ENCODE data around the gene PDSS2. TPM values are rescaled to one million over a fixed set of nuclear protein-coding genes. Genes with fewer than 3 reads are reported as not detected.
"Not testable (repeated sequence)": the region's sequence is repeated elsewhere in the genome, so short reads cannot be mapped to it uniquely, and the experiment has no call there.

The PDSS2 gene
- total and polyA plus RNA-seq, 2 of the 8 experiments (the other 6 are each of a cell fraction or from before 2014, with no cell fraction given) = 10.7 to 16.1 TPM

GRCh38 chr6:107475360-107475759, 16.0 kb upstream of the PDSS2 start:
- H3K27ac ChIP-seq (ENCODE audit: low read depth, low read length); H2BK12ac ChIP-seq (ENCODE audit: low read depth, low read length); H3K9ac ChIP-seq (replicated peaks in 1 of 4; ENCODE audit: extremely low read depth in 1 of 4, low read depth in 3 of 4, low read length in 3 of 4); H3K4me1 ChIP-seq (replicated peaks in 1 of 4; ENCODE audit: control insufficient read depth in 3 of 4, insufficient read depth in 4 of 4, low read length in 3 of 4); H3K18ac ChIP-seq (ENCODE audit: extremely low read depth, low read length); H3K14ac ChIP-seq (ENCODE audit: insufficient read length); H3K4me3 ChIP-seq (ENCODE audit: extremely low read depth in 1 of 4, insufficient read depth in 2 of 4, low read depth in 3 of 4, low read length in 4 of 4); H2BK15ac ChIP-seq (ENCODE audit: low read length); FAIRE-seq; H4K8ac ChIP-seq (ENCODE audit: extremely low read depth, insufficient read depth, low read length); H3K36me3 ChIP-seq (ENCODE audit: control insufficient read depth in 2 of 4, insufficient read depth in 4 of 4, low read length in 3 of 4); H3K9me3 ChIP-seq (ENCODE audit: insufficient read depth in 2 of 2, low read depth in 1 of 2, low read length in 1 of 2); H2BK20ac ChIP-seq (ENCODE audit: low read length); H2AK5ac ChIP-seq (ENCODE audit: low read depth, low read length); H3K4me2 ChIP-seq (ENCODE audit: insufficient read depth in 1 of 2, low read depth in 2 of 2, low read length in 2 of 2); H3K23me2 ChIP-seq (ENCODE audit: low read depth, low read length); H2BK5ac ChIP-seq (ENCODE audit: low read depth, low read length); H3K79me1 ChIP-seq (ENCODE audit: low read depth, low read length); H4K91ac ChIP-seq (replicated peaks; ENCODE audit: insufficient read length, low read length); H3K27me3 ChIP-seq (replicated peaks in 1 of 4; ENCODE audit: control insufficient read depth in 3 of 4, extremely low read depth in 1 of 4, insufficient read depth in 3 of 4, low read length in 3 of 4); H2BK120ac ChIP-seq (replicated peaks; ENCODE audit: low read depth, low read length); H3K56ac ChIP-seq (replicated peaks; ENCODE audit: insufficient read length, low read depth, low read length); POLR2A ChIA-PET (ENCODE audit: partially characterized antibody); DNase-seq (ENCODE audit: low read depth in 1 of 2, low spot score in 2 of 2); H4K5ac ChIP-seq (ENCODE audit: insufficient read length, low read depth, low read length); H3K23ac ChIP-seq (ENCODE audit: insufficient read length); CTCF ChIA-PET (ENCODE audit: partially characterized antibody); H4K20me1 ChIP-seq (replicated peaks in 1 of 2; ENCODE audit: control insufficient read depth in 1 of 2, insufficient read depth in 2 of 2, low read length in 2 of 2); H3K79me2 ChIP-seq (ENCODE audit: control insufficient read depth in 1 of 2, insufficient read depth in 2 of 2, low read length in 2 of 2); H2AFZ ChIP-seq (ENCODE audit: low read length); H3K4ac ChIP-seq (replicated peaks; ENCODE audit: insufficient read length, low read depth, low read length): not testable (repeated sequence)
- 93% methylated on average over 3 of the region's 3 CpGs; no CpG with 5 or more reads in 1 of the 2 experiments for WGBS, 2 experiments (ENCODE audit: extremely low coverage in 1 of 2, insufficient coverage in 1 of 2, insufficient read length in 1 of 2, insufficient replicate concordance in 2 of 2, low coverage in 1 of 2, low lambda C conversion rate in 2 of 2, missing lambda C conversion rate in 1 of 2)
